ENCODE data around the gene NRARP. TPM values are rescaled to one million over a fixed set of nuclear protein-coding genes. Genes with fewer than 3 reads are reported as not detected.

NRARP gene
- total and polyA plus RNA-seq, 2 experiments from 2014 or later = 0.32 TPM; not detected in 1

DNA sequence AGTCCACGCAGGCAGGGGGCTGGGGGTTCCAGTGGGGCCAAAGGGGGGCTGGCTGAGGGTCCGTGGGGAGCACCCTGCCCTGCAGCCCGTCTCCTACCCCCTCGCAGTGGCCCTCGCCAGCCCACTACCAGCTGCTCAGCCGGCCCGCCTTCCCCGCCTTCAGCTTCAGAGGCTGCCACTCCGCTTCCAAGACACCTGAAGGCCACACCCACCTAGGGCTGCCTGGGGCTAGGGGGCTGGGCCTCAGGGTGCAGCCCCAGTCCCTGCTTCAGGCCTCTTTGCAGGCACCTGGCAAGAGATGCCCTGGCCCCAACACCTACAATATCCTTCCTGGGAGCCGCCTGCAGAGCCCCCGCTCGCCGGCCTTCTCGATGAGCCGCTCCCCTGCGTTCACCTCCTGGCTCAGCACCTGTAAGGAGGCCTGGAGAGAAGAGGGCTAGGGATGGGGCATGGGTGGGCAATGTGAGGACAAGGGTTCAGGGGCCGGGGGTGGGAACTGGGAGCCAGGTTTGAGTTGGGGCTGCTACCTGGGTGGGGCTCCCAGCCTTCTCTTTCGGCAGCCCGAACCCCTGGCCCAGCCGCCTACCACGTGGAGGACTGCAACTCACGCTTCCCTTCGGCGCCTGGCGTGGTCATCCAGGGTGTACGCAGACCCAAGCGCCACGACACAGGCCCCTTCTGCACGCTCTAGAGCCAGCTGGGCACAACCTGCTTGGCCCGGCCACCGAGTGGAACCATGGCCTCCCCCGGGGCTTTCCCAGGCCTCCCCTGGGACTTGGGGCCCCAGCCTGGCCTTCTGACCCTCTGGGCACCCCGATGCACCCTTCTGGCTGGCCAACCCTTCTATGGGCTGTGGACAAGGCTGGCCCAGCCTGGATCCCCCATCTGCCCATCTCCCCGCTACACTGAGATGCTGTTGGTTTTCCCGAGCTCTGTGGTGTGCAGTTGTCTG is 49.2 kb downstream of the NRARP start:
- H3K27me3 ChIP-seq (replicated peaks; ENCODE audit: insufficient read depth) = no peaks in the 10 kb centered on the region
- DNase-seq = no peak
- TF ChIP-seq EZH2 (IDR thresholded peaks at IDR 0.05; ENCODE audit: insufficient read depth, poor library complexity, severe bottlenecking) (no peak), EZH2phosphoT487 (IDR thresholded peaks at IDR 0.05; ENCODE audit: insufficient read depth, low read depth) (no peak)
- H3K79me2 ChIP-seq (ENCODE audit: insufficient read depth) = peaks cover 26% of the 10 kb centered on the region
- no peaks in the 10 kb centered on the region for H4K20me1 ChIP-seq (ENCODE audit: insufficient read depth)
- 89 to 93% methylated on average over 24 to 34 of the region's 35 CpGs for WGBS, 2 experiments (ENCODE audit: low coverage in 1 of 2, low lambda C conversion rate in 2 of 2, missing lambda C conversion rate in 2 of 2)
- H3K9ac ChIP-seq = no peak overlapping the region
- in situ Hi-C loops (cut with MboI) = no loop called here
- H2AFZ ChIP-seq = no peak overlapping the region
- 0 out of 2 replicates have a peak, but pooled peaks cover 3% of the 10 kb centered on the region for H3K4me1 ChIP-seq (ENCODE audit: insufficient read depth)
- H3F3A ChIP-seq (ENCODE audit: insufficient read depth) = no peaks in the 10 kb centered on the region
- no peaks in the 10 kb centered on the region for H3K9me3 ChIP-seq (ENCODE audit: low read depth)
- H3K4me3 ChIP-seq = no peak overlapping the region
- H3K4me2 ChIP-seq (ENCODE audit: unreplicated experiment) = no peak overlapping the region
- no peaks in the 10 kb centered on the region for H3K36me3 ChIP-seq (ENCODE audit: low read depth)
- no peaks in the 10 kb centered on the region for H3K9me2 ChIP-seq (ENCODE audit: insufficient read depth)
- H3K27ac ChIP-seq = no peak overlapping the region

DNA sequence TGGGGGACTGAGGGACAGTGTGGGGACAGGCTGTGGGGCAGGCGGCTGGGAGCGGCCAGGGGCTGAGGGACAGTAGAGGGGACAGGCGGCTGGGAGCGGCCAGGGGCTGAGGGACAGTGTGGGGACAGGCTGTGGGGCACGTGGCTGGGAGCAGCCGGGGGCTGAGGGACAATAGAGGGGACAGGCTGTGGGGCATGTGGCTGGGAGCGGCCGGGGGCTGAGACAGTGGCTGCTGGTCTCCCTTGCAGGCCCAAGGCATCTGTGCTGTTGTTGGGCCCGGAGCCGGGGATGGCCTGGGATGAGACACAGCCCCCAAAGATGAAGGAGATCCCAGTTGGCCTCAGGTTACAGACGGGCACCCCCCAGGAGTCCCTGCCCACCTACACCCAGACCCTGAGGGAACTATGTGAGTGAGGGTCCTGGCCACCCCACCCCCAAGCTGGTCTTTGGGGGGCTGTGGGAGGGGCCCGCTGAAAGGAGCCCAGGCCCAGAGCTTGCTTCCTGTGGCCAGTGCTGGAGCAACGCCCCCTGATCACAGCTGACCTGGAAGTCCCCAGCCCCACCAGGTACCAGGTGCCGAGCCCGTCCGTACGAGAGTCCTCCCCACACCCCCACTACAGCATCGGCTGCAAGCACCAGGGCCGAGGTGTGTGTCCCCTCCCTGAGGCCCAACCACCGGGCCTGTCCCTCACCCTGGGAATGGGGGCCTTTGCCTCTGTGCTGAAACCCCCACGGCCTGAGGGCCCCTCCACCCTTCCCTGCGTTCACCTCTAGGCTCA is 50.4 kb downstream of the NRARP start:
- H3F3A ChIP-seq (ENCODE audit: insufficient read depth) = no peaks in the 10 kb centered on the region
- 67 to 78% methylated on average over 10 to 22 of the region's 22 CpGs for WGBS, 2 experiments (ENCODE audit: low coverage in 1 of 2, low lambda C conversion rate in 2 of 2, missing lambda C conversion rate in 2 of 2)
- no peak overlapping the region for H2AFZ ChIP-seq
- H3K9me3 ChIP-seq (ENCODE audit: low read depth) = no peaks in the 10 kb centered on the region
- in situ Hi-C loops (cut with MboI) = no loop called here
- TF ChIP-seq EZH2phosphoT487 (IDR thresholded peaks at IDR 0.05; ENCODE audit: insufficient read depth, low read depth) (no peak), EZH2 (IDR thresholded peaks at IDR 0.05; ENCODE audit: insufficient read depth, poor library complexity, severe bottlenecking) (no peak)
- H3K27ac ChIP-seq = no peak overlapping the region
- no peaks in the 10 kb centered on the region for H3K27me3 ChIP-seq (replicated peaks; ENCODE audit: insufficient read depth)
- DNase-seq = no peak
- H3K9me2 ChIP-seq (ENCODE audit: insufficient read depth) = no peaks in the 10 kb centered on the region
- peaks cover 14% of the 10 kb centered on the region for H3K79me2 ChIP-seq (ENCODE audit: insufficient read depth)
- no peaks in the 10 kb centered on the region for H3K36me3 ChIP-seq (ENCODE audit: low read depth)
- H3K4me1 ChIP-seq (ENCODE audit: insufficient read depth) = 0 out of 2 replicates have a peak, but pooled peaks cover 3% of the 10 kb centered on the region
- H3K4me2 ChIP-seq (ENCODE audit: unreplicated experiment) = no peak overlapping the region
- no peak overlapping the region for H3K9ac ChIP-seq
- no peaks in the 10 kb centered on the region for H4K20me1 ChIP-seq (ENCODE audit: insufficient read depth)
- H3K4me3 ChIP-seq = no peak overlapping the region

- H3K79me2 ChIP-seq (ENCODE audit: insufficient read depth) = peaks cover 8% of the 10 kb centered on the region
- H3K4me2 ChIP-seq (ENCODE audit: unreplicated experiment) = no peak within 1 kb of the TSS
- H3K9me2 ChIP-seq (ENCODE audit: insufficient read depth) = no peaks in the 10 kb centered on the region
- 23 to 36% methylated on average over 3 to 4 of the region's 4 CpGs for WGBS, 2 experiments (ENCODE audit: low coverage in 1 of 2, low lambda C conversion rate in 2 of 2, missing lambda C conversion rate in 2 of 2)
- peak; percentile 59 for DNase-seq
- TF ChIP-seq EZH2phosphoT487 (IDR thresholded peaks at IDR 0.05; ENCODE audit: insufficient read depth, low read depth) (no peak), EZH2 (IDR thresholded peaks at IDR 0.05; ENCODE audit: insufficient read depth, poor library complexity, severe bottlenecking) (no peak)
- in situ Hi-C loops (cut with MboI) = no loop called here
- no peaks in the 10 kb centered on the region for H3F3A ChIP-seq (ENCODE audit: insufficient read depth)
- no peak within 1 kb of the TSS for H3K27ac ChIP-seq
- H2AFZ ChIP-seq = no peak within 1 kb of the TSS
- H3K9me3 ChIP-seq (ENCODE audit: low read depth) = no peaks in the 10 kb centered on the region
- no peaks in the 10 kb centered on the region for H4K20me1 ChIP-seq (ENCODE audit: insufficient read depth)
- no peak within 1 kb of the TSS for H3K9ac ChIP-seq
- no peak within 1 kb of the TSS for H3K4me3 ChIP-seq
- H3K27me3 ChIP-seq (replicated peaks; ENCODE audit: insufficient read depth) = no peaks in the 10 kb centered on the region
- H3K4me1 ChIP-seq (ENCODE audit: insufficient read depth) = 0 out of 2 replicates have a peak, but pooled peaks cover 3% of the 10 kb centered on the region
- no peaks in the 10 kb centered on the region for H3K36me3 ChIP-seq (ENCODE audit: low read depth)
Measured at GRCh38 chr9:137251194-137251461, 50.9 kb downstream of the NRARP start, which contains the start of gene STPG3. TSS of gene STPG3 (plus strand) at chr9:137251286. CDS start at chr9:137251287, 1 bp downstream.

DNA sequence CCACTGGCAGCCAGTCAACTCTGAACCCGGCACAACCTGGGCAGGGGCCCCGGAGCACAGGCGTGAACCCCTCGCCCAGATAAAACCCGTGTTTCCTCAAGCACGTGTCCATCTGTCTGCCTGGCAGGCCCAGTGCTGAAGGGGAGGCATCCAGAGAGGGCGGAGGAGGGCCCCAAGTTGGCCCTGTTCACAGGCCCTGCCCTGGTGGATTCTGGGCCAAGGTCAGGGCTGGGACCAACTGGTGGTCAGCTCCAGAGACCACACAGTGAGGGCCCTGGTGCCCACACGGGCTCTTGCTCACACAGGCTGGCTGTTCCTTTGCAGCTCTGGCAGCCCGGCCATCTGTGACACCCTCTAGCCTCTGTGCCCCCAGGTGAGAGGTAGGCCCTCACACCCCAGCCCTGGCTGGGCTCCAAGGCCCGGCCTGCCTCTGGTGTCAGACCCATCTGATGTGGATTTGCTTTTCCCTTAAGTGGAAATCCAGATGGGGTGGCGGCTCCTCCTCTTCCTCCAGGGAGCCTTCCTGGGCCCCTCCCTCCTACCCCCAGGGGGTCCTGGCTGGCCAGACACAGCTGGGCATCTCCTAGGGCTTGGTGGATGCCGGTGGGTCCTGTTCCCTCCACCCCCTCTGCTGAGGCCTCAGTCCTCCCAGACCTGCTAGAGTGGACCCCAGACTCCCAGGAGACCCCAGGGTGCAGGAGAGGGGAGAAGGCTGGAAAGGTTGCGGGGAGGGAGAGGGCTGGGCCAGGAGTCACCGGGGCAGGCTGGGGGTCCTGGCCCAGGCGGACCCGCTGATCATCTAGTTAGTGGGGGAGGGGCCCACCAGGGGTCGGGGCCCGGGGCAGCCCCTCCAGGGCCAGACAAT is 51.5 kb downstream of the NRARP start:
- Histone ChIP-seq H4K20me1 (ENCODE audit: insufficient read depth) (no peaks in the 10 kb centered on the region), H3F3A (ENCODE audit: insufficient read depth) (no peaks in the 10 kb centered on the region), H3K4me1 (ENCODE audit: insufficient read depth) (0 out of 2 replicates have a peak, but pooled peaks cover 3% of the 10 kb centered on the region), H3K36me3 (ENCODE audit: low read depth) (no peaks in the 10 kb centered on the region), H2AFZ (no peak overlapping the region), H3K27ac (no peak overlapping the region), H3K4me3 (no peak overlapping the region), H3K79me2 (ENCODE audit: insufficient read depth) (peaks cover 3% of the 10 kb centered on the region), H3K27me3 (replicated peaks; ENCODE audit: insufficient read depth) (no peaks in the 10 kb centered on the region), H3K9me3 (ENCODE audit: low read depth) (no peaks in the 10 kb centered on the region), H3K9ac (no peak overlapping the region), H3K9me2 (ENCODE audit: insufficient read depth) (no peaks in the 10 kb centered on the region), H3K4me2 (ENCODE audit: unreplicated experiment) (no peak overlapping the region)
- DNase-seq = no peak
- WGBS, 2 experiments (ENCODE audit: low coverage in 1 of 2, low lambda C conversion rate in 2 of 2, missing lambda C conversion rate in 2 of 2) = 41 to 44% methylated on average over 12 to 18 of the region's 18 CpGs
- TF ChIP-seq EZH2phosphoT487 (IDR thresholded peaks at IDR 0.05; ENCODE audit: insufficient read depth, low read depth) (no peak), EZH2 (IDR thresholded peaks at IDR 0.05; ENCODE audit: insufficient read depth, poor library complexity, severe bottlenecking) (no peak)
- in situ Hi-C loops (cut with MboI) = no loop called here

Other genes starting within 250 kb of the NRARP start
- gene ENTPD2, start 248.2 kb downstream of the NRARP start, total RNA-seq (2014; rRNA removed; shearing (Covaris generic)) = not detected in 2 replicates
- gene ENTPD2, start 248.2 kb downstream of the NRARP start, polyA plus RNA-seq (2016; fragmentation: Nextera tagmentation; extraction: Ambion mirVana) = not detected in 2 replicates
- gene SAPCD2, start 231.7 kb downstream of the NRARP start, total RNA-seq (2014; rRNA removed; shearing (Covaris generic)) = 5.4 TPM in 2 replicates
- 0.86 and 0.88 TPM in 2 replicates for gene SAPCD2, start 231.7 kb downstream of the NRARP start, polyA plus RNA-seq (2016; fragmentation: Nextera tagmentation; extraction: Ambion mirVana)
- gene UAP1L1, start 224.8 kb downstream of the NRARP start, total RNA-seq (2014; rRNA removed; shearing (Covaris generic)) = 5.2 and 5.7 TPM in 2 replicates
- gene UAP1L1, start 224.8 kb downstream of the NRARP start, polyA plus RNA-seq (2016; fragmentation: Nextera tagmentation; extraction: Ambion mirVana) = 4.3 and 4.5 TPM in 2 replicates
- 131 and 136 TPM in 2 replicates for gene MAN1B1, start 215.3 kb downstream of the NRARP start, total RNA-seq (2014; rRNA removed; shearing (Covaris generic))
- gene MAN1B1, start 215.3 kb downstream of the NRARP start, polyA plus RNA-seq (2016; fragmentation: Nextera tagmentation; extraction: Ambion mirVana) = 101 and 104 TPM in 2 replicates
- gene DPP7, start 187.5 kb downstream of the NRARP start, total RNA-seq (2014; rRNA removed; shearing (Covaris generic)) = 134 and 142 TPM in 2 replicates
- 145 and 148 TPM in 2 replicates for gene DPP7, start 187.5 kb downstream of the NRARP start, polyA plus RNA-seq (2016; fragmentation: Nextera tagmentation; extraction: Ambion mirVana)
- gene GRIN1, start 163.1 kb downstream of the NRARP start, total RNA-seq (2014; rRNA removed; shearing (Covaris generic)) = 0.76 TPM in 1 of 2 replicates, not detected in the other
- gene GRIN1, start 163.1 kb downstream of the NRARP start, polyA plus RNA-seq (2016; fragmentation: Nextera tagmentation; extraction: Ambion mirVana) = 0.15 TPM in 1 of 2 replicates, not detected in the other
- gene LRRC26, start 132.2 kb downstream of the NRARP start, total RNA-seq (2014; rRNA removed; shearing (Covaris generic)) = not detected in 2 replicates
- gene LRRC26, start 132.2 kb downstream of the NRARP start, polyA plus RNA-seq (2016; fragmentation: Nextera tagmentation; extraction: Ambion mirVana) = not detected in 2 replicates
- not detected in 2 replicates for gene TMEM210, start 130.2 kb downstream of the NRARP start, total RNA-seq (2014; rRNA removed; shearing (Covaris generic))
- gene TMEM210, start 130.2 kb downstream of the NRARP start, polyA plus RNA-seq (2016; fragmentation: Nextera tagmentation; extraction: Ambion mirVana) = not detected in 2 replicates
- 24.0 and 28.8 TPM in 2 replicates for gene ANAPC2, start 113.7 kb downstream of the NRARP start, total RNA-seq (2014; rRNA removed; shearing (Covaris generic))
- 12.0 and 13.6 TPM in 2 replicates for gene ANAPC2, start 113.7 kb downstream of the NRARP start, polyA plus RNA-seq (2016; fragmentation: Nextera tagmentation; extraction: Ambion mirVana)
- gene SSNA1, start 113.6 kb downstream of the NRARP start, total RNA-seq (2014; rRNA removed; shearing (Covaris generic)) = 73.1 and 105 TPM in 2 replicates
- gene SSNA1, start 113.6 kb downstream of the NRARP start, polyA plus RNA-seq (2016; fragmentation: Nextera tagmentation; extraction: Ambion mirVana) = 93.1 and 100 TPM in 2 replicates
- gene TPRN, start 101.5 kb downstream of the NRARP start, total RNA-seq (2014; rRNA removed; shearing (Covaris generic)) = 7.8 and 14.3 TPM in 2 replicates
- gene TPRN, start 101.5 kb downstream of the NRARP start, polyA plus RNA-seq (2016; fragmentation: Nextera tagmentation; extraction: Ambion mirVana) = 1.7 and 2.2 TPM in 2 replicates
- 44.3 and 52.9 TPM in 2 replicates for gene TMEM203, start 96.6 kb downstream of the NRARP start, total RNA-seq (2014; rRNA removed; shearing (Covaris generic))
- 46.9 and 48.6 TPM in 2 replicates for gene TMEM203, start 96.6 kb downstream of the NRARP start, polyA plus RNA-seq (2016; fragmentation: Nextera tagmentation; extraction: Ambion mirVana)
- 12.1 and 12.4 TPM in 2 replicates for gene NDOR1, start 96.6 kb downstream of the NRARP start, total RNA-seq (2014; rRNA removed; shearing (Covaris generic))
- 7.7 and 8.5 TPM in 2 replicates for gene NDOR1, start 96.6 kb downstream of the NRARP start, polyA plus RNA-seq (2016; fragmentation: Nextera tagmentation; extraction: Ambion mirVana)
- gene RNF208, start 80.0 kb downstream of the NRARP start, total RNA-seq (2014; rRNA removed; shearing (Covaris generic)) = 0.65 TPM in 1 of 2 replicates, not detected in the other
- 0.29 and 0.34 TPM in 2 replicates for gene RNF208, start 80.0 kb downstream of the NRARP start, polyA plus RNA-seq (2016; fragmentation: Nextera tagmentation; extraction: Ambion mirVana)
- 0.43 TPM in 1 of 2 replicates, not detected in the other for gene CYSRT1, start 77.1 kb downstream of the NRARP start, total RNA-seq (2014; rRNA removed; shearing (Covaris generic))
- gene CYSRT1, start 77.1 kb downstream of the NRARP start, polyA plus RNA-seq (2016; fragmentation: Nextera tagmentation; extraction: Ambion mirVana) = 0.24 and 0.75 TPM in 2 replicates
- not detected in 2 replicates for gene RNF224, start 74.8 kb downstream of the NRARP start, total RNA-seq (2014; rRNA removed; shearing (Covaris generic))
- not detected in 2 replicates for gene RNF224, start 74.8 kb downstream of the NRARP start, polyA plus RNA-seq (2016; fragmentation: Nextera tagmentation; extraction: Ambion mirVana)
- gene SLC34A3, start 71.4 kb downstream of the NRARP start, total RNA-seq (2014; rRNA removed; shearing (Covaris generic)) = not detected in 2 replicates
- not detected in 2 replicates for gene SLC34A3, start 71.4 kb downstream of the NRARP start, polyA plus RNA-seq (2016; fragmentation: Nextera tagmentation; extraction: Ambion mirVana)
- gene TUBB4B, start 61.0 kb downstream of the NRARP start, total RNA-seq (2014; rRNA removed; shearing (Covaris generic)) = 148 and 159 TPM in 2 replicates
- gene TUBB4B, start 61.0 kb downstream of the NRARP start, polyA plus RNA-seq (2016; fragmentation: Nextera tagmentation; extraction: Ambion mirVana) = 373 and 391 TPM in 2 replicates
- gene STPG3, start 51.0 kb downstream of the NRARP start, total RNA-seq (2014; rRNA removed; shearing (Covaris generic)) = not detected in 2 replicates
- gene STPG3, start 51.0 kb downstream of the NRARP start, polyA plus RNA-seq (2016; fragmentation: Nextera tagmentation; extraction: Ambion mirVana) = not detected in 2 replicates
- 65.0 and 69.6 TPM in 2 replicates for gene NELFB, start 46.9 kb downstream of the NRARP start, total RNA-seq (2014; rRNA removed; shearing (Covaris generic))
- 34.4 and 38.5 TPM in 2 replicates for gene NELFB, start 46.9 kb downstream of the NRARP start, polyA plus RNA-seq (2016; fragmentation: Nextera tagmentation; extraction: Ambion mirVana)
- gene TOR4A, start 24.5 kb downstream of the NRARP start, total RNA-seq (2014; rRNA removed; shearing (Covaris generic)) = 25.8 and 29.6 TPM in 2 replicates
- gene TOR4A, start 24.5 kb downstream of the NRARP start, polyA plus RNA-seq (2016; fragmentation: Nextera tagmentation; extraction: Ambion mirVana) = 4.1 and 5.0 TPM in 2 replicates
- 11.6 and 17.1 TPM in 2 replicates for gene EXD3, start 120.9 kb upstream of the NRARP start, total RNA-seq (2014; rRNA removed; shearing (Covaris generic))
- gene EXD3, start 120.9 kb upstream of the NRARP start, polyA plus RNA-seq (2016; fragmentation: Nextera tagmentation; extraction: Ambion mirVana) = 8.7 and 10.1 TPM in 2 replicates
- gene NOXA1, start 121.1 kb upstream of the NRARP start, total RNA-seq (2014; rRNA removed; shearing (Covaris generic)) = 0.32 TPM in 1 of 2 replicates, not detected in the other
- 0.15 and 0.39 TPM in 2 replicates for gene NOXA1, start 121.1 kb upstream of the NRARP start, polyA plus RNA-seq (2016; fragmentation: Nextera tagmentation; extraction: Ambion mirVana)
- gene ENTPD8, start 139.1 kb upstream of the NRARP start, total RNA-seq (2014; rRNA removed; shearing (Covaris generic)) = not detected in 2 replicates
- gene ENTPD8, start 139.1 kb upstream of the NRARP start, polyA plus RNA-seq (2016; fragmentation: Nextera tagmentation; extraction: Ambion mirVana) = not detected in 2 replicates
- gene NSMF, start 157.1 kb upstream of the NRARP start, total RNA-seq (2014; rRNA removed; shearing (Covaris generic)) = 28.8 and 29.1 TPM in 2 replicates
- 13.5 and 13.7 TPM in 2 replicates for gene NSMF, start 157.1 kb upstream of the NRARP start, polyA plus RNA-seq (2016; fragmentation: Nextera tagmentation; extraction: Ambion mirVana)
- gene PNPLA7, start 248.1 kb upstream of the NRARP start, total RNA-seq (2014; rRNA removed; shearing (Covaris generic)) = 0.54 and 0.89 TPM in 2 replicates
- gene PNPLA7, start 248.1 kb upstream of the NRARP start, polyA plus RNA-seq (2016; fragmentation: Nextera tagmentation; extraction: Ambion mirVana) = 0.44 and 0.59 TPM in 2 replicates
- 28.7 and 42.9 TPM in 2 replicates for gene MRPL41, start 249.6 kb upstream of the NRARP start, total RNA-seq (2014; rRNA removed; shearing (Covaris generic))
- gene MRPL41, start 249.6 kb upstream of the NRARP start, polyA plus RNA-seq (2016; fragmentation: Nextera tagmentation; extraction: Ambion mirVana) = 97.6 and 99.8 TPM in 2 replicates

Data from GM23248 (cell line).